Neural cell (in vitro differentiated cells): ENCODE measurements around the gene WDR19. TPM values are rescaled to one million over a fixed set of nuclear protein-coding genes. Genes with fewer than 3 reads are reported as not detected.

ENCODE experiments used
- H2AFZ ChIP-seq: fragments of 200-600, 300-800 bp; sonication (generic), shearing (Covaris generic); 2 replicates; pipeline ENCODE4 v1.6.0; 2014; ENCODE audit warnings: low read depth, mild to moderate bottlenecking, antibody characterized with exemption, low read length, moderate library complexity
- H3F3A ChIP-seq: fragments of 200-600 bp; shearing (Covaris generic); 2 replicates; pipeline ENCODE4 v1.6.1; 2016; ENCODE audit warnings: mild to moderate bottlenecking, moderate library complexity, mixed read lengths, antibody characterized with exemption, low read length; ENCODE audit not compliant: insufficient read depth, poor library complexity, severe bottlenecking
- H3K27ac ChIP-seq: fragments of 200-600, 300-800 bp; sonication (generic), shearing (Covaris generic); 2 replicates; pipeline ENCODE4 v1.5.1; 2014; ENCODE audit warnings: mild to moderate bottlenecking, low read length, moderate library complexity
- H3K27me3 ChIP-seq: fragments of 300-800, 200-600 bp; sonication (generic), shearing (Covaris generic); 2 replicates; pipeline ENCODE4 v1.6.0; 2014; ENCODE audit warnings: mild to moderate bottlenecking, low read depth, low read length, moderate library complexity; ENCODE audit not compliant: insufficient read depth
- H3K36me3 ChIP-seq: fragments of 300-800, 200-600 bp; sonication (generic), shearing (Covaris generic); 2 replicates; pipeline ENCODE4 v1.5.1; 2014; ENCODE audit warnings: mild to moderate bottlenecking, antibody characterized with exemption, low read length, moderate library complexity; ENCODE audit not compliant: insufficient read depth
- H3K4me2 ChIP-seq: fragments of 300-800, 200-600 bp; sonication (generic), shearing (Covaris generic); 2 replicates; pipeline ENCODE4 v1.6.0; 2014; ENCODE audit warnings: mild to moderate bottlenecking, low read length
- H3K4me3 ChIP-seq: fragments of 300-800, 200-600 bp; sonication (generic), shearing (Covaris generic); 2 replicates; pipeline ENCODE4 v1.5.1; 2014; ENCODE audit warnings: mild to moderate bottlenecking, low read length, moderate library complexity
- H3K79me2 ChIP-seq: fragments of 200-600 bp; shearing (Covaris generic); replicated peaks from 2 replicates; pipeline ENCODE4 v1.6.0; 2014; ENCODE audit warnings: mild to moderate bottlenecking, low read length, moderate library complexity; ENCODE audit not compliant: insufficient read depth
- H3K9ac ChIP-seq: fragments of 300-800, 200-600 bp; sonication (generic), shearing (Covaris generic); 2 replicates; pipeline ENCODE4 v1.6.1; 2016; ENCODE audit warnings: mild to moderate bottlenecking, low read length, mixed read lengths
- H3K9me2 ChIP-seq: fragments of 200-600 bp; shearing (Covaris generic); 2 replicates; pipeline ENCODE4 v1.6.1; 2016; ENCODE audit warnings: mild to moderate bottlenecking, low read length, mixed read lengths; ENCODE audit not compliant: insufficient read depth
- H3K9me3 ChIP-seq: fragments of 200-600, 300-800 bp; sonication (generic), shearing (Covaris generic); 2 replicates; pipeline ENCODE4 v1.6.1; 2016; ENCODE audit warnings: mild to moderate bottlenecking, mixed run types, low read length, moderate library complexity, mixed read lengths
- H4K20me1 ChIP-seq: fragments of 200-600 bp; shearing (Covaris generic); 2 replicates; pipeline ENCODE4 v1.6.1; 2016; ENCODE audit warnings: mild to moderate bottlenecking, mixed run types; ENCODE audit not compliant: insufficient read depth
- CTCF ChIP-seq: fragments of 450-650 bp; IDR thresholded peaks from 2 replicates; pipeline ENCODE4 v1.5.1; 2014; ENCODE audit warnings: antibody characterized with exemption, mild to moderate bottlenecking, moderate library complexity; ENCODE audit not compliant: poor library complexity, severe bottlenecking
- EP300 ChIP-seq: fragments of 450-650 bp; conservative IDR thresholded peaks from 2 replicates; pipeline ENCODE4 v1.6.1; 2014; ENCODE audit warnings: antibody characterized with exemption, mild to moderate bottlenecking, moderate library complexity; ENCODE audit not compliant: poor library complexity, severe bottlenecking
- EZH2 ChIP-seq: fragments of 200-600, 300-800 bp; shearing (Covaris generic), sonication (generic); IDR thresholded peaks from 2 replicates; pipeline ENCODE4 v1.6.1; 2014; ENCODE audit warnings: antibody characterized with exemption, low read length, borderline replicate concordance, mild to moderate bottlenecking; ENCODE audit not compliant: insufficient read depth, poor library complexity, severe bottlenecking
- MXI1 ChIP-seq: fragments of 450-650 bp; conservative IDR thresholded peaks from 2 replicates; pipeline ENCODE4 v1.6.1; 2014; ENCODE audit warnings: antibody characterized with exemption, mild to moderate bottlenecking; ENCODE audit not compliant: poor library complexity, severe bottlenecking
- POLR2AphosphoS5 ChIP-seq: IDR thresholded peaks from 2 replicates; pipeline ENCODE4 v1.6.1; 2012
- RAD21 ChIP-seq: fragments of 450-650 bp; conservative IDR thresholded peaks from 2 replicates; pipeline ENCODE4 v1.6.1; 2014; ENCODE audit warnings: antibody characterized with exemption, mild to moderate bottlenecking, moderate library complexity
- REST ChIP-seq: IDR thresholded peaks from 2 replicates; pipeline ENCODE4 v1.6.1; 2012; ENCODE audit warnings: borderline replicate concordance
- SMC3 ChIP-seq: fragments of 450-650 bp; conservative IDR thresholded peaks from 2 replicates; pipeline ENCODE4 v1.6.1; 2014; ENCODE audit warnings: antibody characterized with exemption, mild to moderate bottlenecking, moderate library complexity; ENCODE audit not compliant: poor library complexity
- TAF1 ChIP-seq: IDR thresholded peaks from 2 replicates; pipeline ENCODE4 v1.6.1; 2012; ENCODE audit warnings: low read depth
- polyA plus RNA-seq: library from polyadenylated mRNA; depleted of rRNA; stranded (reverse); fragments of >200 nt; gene quantifications from 2 replicates; pipeline ENCODE4 v1.2.3, GENCODE V29; 2014

WDR19 gene
- polyA plus RNA-seq, 1 donor from 2014 or later = 69.9 TPM

GRCh38 chr4:39285111-39285795 is 102.9 kb downstream of the WDR19 start:
- no peaks in the 10 kb centered on the region for H3K9me2 ChIP-seq
- H3K9ac ChIP-seq = no peak overlapping the region
- H3K36me3 ChIP-seq = no peaks in the 10 kb centered on the region
- H4K20me1 ChIP-seq = no peaks in the 10 kb centered on the region
- H2AFZ ChIP-seq = no peak overlapping the region
- no peak overlapping the region for H3K27ac ChIP-seq
- no peak overlapping the region for H3K4me2 ChIP-seq
- no peaks in the 10 kb centered on the region for H3F3A ChIP-seq
- no peaks in the 10 kb centered on the region for H3K79me2 ChIP-seq
- no peaks in the 10 kb centered on the region for H3K9me3 ChIP-seq
- TF ChIP-seq EP300 = no peak
- no peak for TF ChIP-seq SMC3
- TF ChIP-seq REST = no peak
- no peak for TF ChIP-seq RAD21
- TF ChIP-seq TAF1 = no peak
- no peak for TF ChIP-seq MXI1
- no peak for TF ChIP-seq CTCF
- no peak for TF ChIP-seq EZH2
- TF ChIP-seq POLR2AphosphoS5 = no peak
- no peak overlapping the region for H3K4me3 ChIP-seq
- no peaks in the 10 kb centered on the region for H3K27me3 ChIP-seq

GRCh38 chr4:39285853-39286252 is 103.5 kb downstream of the WDR19 start:
- Histone ChIP-seq H3K9ac (no peak overlapping the region), H3K4me2 (no peak overlapping the region), H2AFZ (no peak overlapping the region), H3K4me3 (no peak overlapping the region), H3K27ac (no peak overlapping the region), H3K9me3 (no peaks in the 10 kb centered on the region), H3K79me2 (no peaks in the 10 kb centered on the region), H3F3A (no peaks in the 10 kb centered on the region), H3K36me3 (no peaks in the 10 kb centered on the region), H4K20me1 (no peaks in the 10 kb centered on the region), H3K9me2 (no peaks in the 10 kb centered on the region), H3K27me3 (no peaks in the 10 kb centered on the region)
- TF ChIP-seq CTCF (no peak), SMC3 (no peak), MXI1 (no peak), POLR2AphosphoS5 (no peak), RAD21 (no peak), EZH2 (no peak), REST (no peak), TAF1 (no peak), EP300 (no peak)
